Muscle of leg (tissue), 11 donors: ENCODE data around the gene FCAR. TPM values are rescaled to one million over a fixed set of nuclear protein-coding genes. Genes with fewer than 3 reads are reported as not detected.
"Not testable (repeated sequence)": the region's sequence is repeated elsewhere in the genome, so short reads cannot be mapped to it uniquely, and the experiment has no call there.

Experiments used
- DNase-seq: peaks from one replicate; pipeline ENCODE4 v3.0.0; 2013
- H3K27ac ChIP-seq: one replicate; pipeline ENCODE4 v1.5.1; 2013; ENCODE audit warnings: mild to moderate bottlenecking, low read length, control low read depth
- H3K27me3 ChIP-seq: one replicate; pipeline ENCODE4 v1.6.1; 2013; ENCODE audit warnings: low read length; ENCODE audit not compliant: control insufficient read depth, insufficient read depth
- H3K36me3 ChIP-seq: one replicate; pipeline ENCODE4 v1.6.1; 2013; ENCODE audit warnings: low read length; ENCODE audit not compliant: control insufficient read depth, insufficient read depth
- H3K4me1 ChIP-seq: one replicate; pipeline ENCODE4 v1.6.1; 2013; ENCODE audit warnings: low read length; ENCODE audit not compliant: control insufficient read depth, insufficient read depth
- H3K4me3 ChIP-seq: one replicate; pipeline ENCODE4 v1.5.1; 2013; ENCODE audit warnings: low read length, control low read depth
- H3K9me3 ChIP-seq: replicated peaks from 2 replicates; pipeline ENCODE4 v1.6.1; 2013; ENCODE audit warnings: low read depth, low read length; ENCODE audit not compliant: control insufficient read depth
- WGBS: methylation state at CpG from one replicate; pipeline ENCODE4 v1.1.5; 2013; ENCODE audit warnings: missing lambda C conversion rate; ENCODE audit not compliant: insufficient coverage; 5-methylcytosine and 5-hydroxymethylcytosine counted together
- polyA plus RNA-seq, 8 donors: library from polyadenylated mRNA; unstranded; fragments of 120-200 nt; gene quantifications; one replicate each; pipeline versions ENCODE4 v1.2.1 to v1.2.3, GENCODE V29; 2013; ENCODE audit warnings: inconsistent platforms in 1 of 8, low replicate concordance in 1 of 8; ENCODE audit not compliant: insufficient read length in 8 of 8, insufficient read depth in 1 of 8
- total RNA-seq: library from RNA; stranded (reverse); fragments of 120-200 nt; gene quantifications from one replicate; pipeline ENCODE4 v1.2.4, GENCODE V29; 2013

FCAR gene
- total and polyA plus RNA-seq, 9 donors, result 0.12 to 0.56 (median 0.44) TPM; not detected in 2

- Histone ChIP-seq H3K36me3 (no peaks in the 10 kb centered on the region), H3K27ac (no peak overlapping the region), H3K9me3 (peaks cover 10% of the 10 kb centered on the region), H3K27me3 (no peaks in the 10 kb centered on the region), H3K4me1 (no peaks in the 10 kb centered on the region), H3K4me3 (no peak overlapping the region)
- no peak for DNase-seq
- 100% methylated on average over 1 of the region's 7 CpGs for WGBS
Measured at GRCh38 chr19:54851353-54851752, 22.7 kb upstream of the FCAR start.

- not testable (repeated sequence) for H3K27ac ChIP-seq, H3K9me3 ChIP-seq, DNase-seq, H3K4me3 ChIP-seq, H3K4me1 ChIP-seq, H3K27me3 ChIP-seq, H3K36me3 ChIP-seq
- WGBS, result 44% methylated on average over 1 of the region's 1 CpG
Measured at GRCh38 chr19:54855241-54855640, 18.8 kb upstream of the FCAR start.

GRCh38 chr19:54858476-54858875 is 15.6 kb upstream of the FCAR start:
- DNase-seq, H3K27ac ChIP-seq, H3K36me3 ChIP-seq, H3K27me3 ChIP-seq, H3K4me1 ChIP-seq, H3K9me3 ChIP-seq, H3K4me3 ChIP-seq: not testable (repeated sequence)
- no CpG with 5 or more reads among the region's 3 CpGs for WGBS

GRCh38 chr19:54859421-54859820 is 14.6 kb upstream of the FCAR start:
- not testable (repeated sequence) for H3K27me3 ChIP-seq, H3K4me3 ChIP-seq, H3K9me3 ChIP-seq, H3K4me1 ChIP-seq, H3K36me3 ChIP-seq, DNase-seq, H3K27ac ChIP-seq
- WGBS, result 83% methylated on average over 7 of the region's 7 CpGs

- no CpG with 5 or more reads among the region's 3 CpGs for WGBS
- H3K4me1 ChIP-seq, H3K4me3 ChIP-seq, H3K27ac ChIP-seq, H3K9me3 ChIP-seq, DNase-seq, H3K36me3 ChIP-seq, H3K27me3 ChIP-seq: not testable (repeated sequence)
Measured at GRCh38 chr19:54863459-54863858, 10.6 kb upstream of the FCAR start.

GRCh38 chr19:54871696-54872095 is 2.3 kb upstream of the FCAR start:
- peaks cover 7% of the 10 kb centered on the region for H3K9me3 ChIP-seq
- no peak overlapping the region for H3K27ac ChIP-seq
- DNase-seq, result no peak
- 82% methylated on average over 2 of the region's 3 CpGs for WGBS
- no peaks in the 10 kb centered on the region for H3K4me1 ChIP-seq
- H3K27me3 ChIP-seq, result no peaks in the 10 kb centered on the region
- H3K36me3 ChIP-seq, result no peaks in the 10 kb centered on the region
- no peak overlapping the region for H3K4me3 ChIP-seq

- H3K27me3 ChIP-seq, result no peaks in the 10 kb centered on the region
- no peaks in the 10 kb centered on the region for H3K36me3 ChIP-seq
- H3K27ac ChIP-seq, result no peak overlapping the region
- peaks cover 3% of the 10 kb centered on the region for H3K9me3 ChIP-seq
- DNase-seq, result peak; percentile 50
- no peak overlapping the region for H3K4me3 ChIP-seq
- H3K4me1 ChIP-seq, result no peaks in the 10 kb centered on the region
- WGBS, result 56% methylated on average over 1 of the region's 2 CpGs
Measured at GRCh38 chr19:54875506-54875905, 1.5 kb downstream of the FCAR start.

GRCh38 chr19:54877471-54877870 is 3.4 kb downstream of the FCAR start:
- no CpG with 5 or more reads among the region's 3 CpGs for WGBS
- Histone ChIP-seq H3K27me3 (no peaks in the 10 kb centered on the region), H3K4me3 (no peak overlapping the region), H3K9me3 (peaks cover 2% of the 10 kb centered on the region), H3K36me3 (no peaks in the 10 kb centered on the region), H3K27ac (no peak overlapping the region), H3K4me1 (no peaks in the 10 kb centered on the region)
- no peak for DNase-seq

GRCh38 chr19:54881884-54882283 is 7.8 kb downstream of the FCAR start:
- Histone ChIP-seq H3K9me3 (no peaks in the 10 kb centered on the region), H3K27ac (no peak overlapping the region), H3K4me1 (no peaks in the 10 kb centered on the region), H3K27me3 (no peaks in the 10 kb centered on the region), H3K36me3 (no peaks in the 10 kb centered on the region), H3K4me3 (no peak overlapping the region)
- WGBS, result 73% methylated on average over 3 of the region's 6 CpGs
- no peak for DNase-seq

- H3K27me3 ChIP-seq, result no peaks in the 10 kb centered on the region
- WGBS, result 56% methylated on average over 4 of the region's 7 CpGs
- H3K4me1 ChIP-seq, result no peaks in the 10 kb centered on the region
- no peak overlapping the region for H3K4me3 ChIP-seq
- H3K36me3 ChIP-seq, result no peaks in the 10 kb centered on the region
- no peak overlapping the region for H3K27ac ChIP-seq
- H3K9me3 ChIP-seq, result no peaks in the 10 kb centered on the region
- DNase-seq, result no peak
Measured at GRCh38 chr19:54882758-54883157, 8.7 kb downstream of the FCAR start.

- Histone ChIP-seq H3K36me3 (no peaks in the 10 kb centered on the region), H3K27ac (no peak overlapping the region), H3K27me3 (no peaks in the 10 kb centered on the region), H3K4me1 (no peaks in the 10 kb centered on the region), H3K9me3 (peaks cover 2% of the 10 kb centered on the region), H3K4me3 (no peak overlapping the region)
- 79% methylated on average over 6 of the region's 9 CpGs for WGBS
- no peak for DNase-seq
Measured at GRCh38 chr19:54883228-54883627, 9.2 kb downstream of the FCAR start.
